CD4-positive, alpha-beta T cell treated with Interleukin-15 for 1 hour (primary cell): ENCODE data around the gene AMPD3.

Experiments
- DNase-seq: peaks from one replicate; pipeline ENCODE4 v3.0.0-alpha.2; 2020

AMPD3 gene

DNA sequence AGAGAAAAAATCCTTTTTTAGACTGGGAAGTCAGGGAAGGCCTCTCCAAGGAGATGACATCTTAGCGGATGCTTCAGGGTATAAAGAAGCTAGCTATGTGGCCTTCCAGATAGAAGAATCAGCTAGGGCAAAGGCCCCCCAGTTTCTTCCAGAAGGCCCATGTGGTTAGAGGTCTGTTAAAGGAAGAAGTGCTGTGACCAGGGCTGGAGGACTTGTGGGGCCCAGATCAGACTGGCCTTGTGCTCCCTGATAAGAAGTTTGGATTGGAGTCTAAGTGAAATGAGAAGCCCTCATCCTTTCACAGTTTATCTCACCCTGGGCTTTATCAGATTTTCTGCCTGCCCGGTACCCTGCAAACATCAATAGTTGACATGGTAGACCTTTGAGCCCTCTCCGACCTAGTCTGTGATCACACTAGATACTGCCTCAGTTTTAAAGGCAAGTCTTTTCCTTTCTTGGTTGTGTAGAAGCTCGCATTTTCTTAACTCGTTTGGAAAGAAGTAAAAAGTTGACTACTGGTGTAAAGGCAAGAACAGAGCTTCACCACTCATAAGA, 7.8 kb downstream of the AMPD3 start:
- no peak for DNase-seq

DNA sequence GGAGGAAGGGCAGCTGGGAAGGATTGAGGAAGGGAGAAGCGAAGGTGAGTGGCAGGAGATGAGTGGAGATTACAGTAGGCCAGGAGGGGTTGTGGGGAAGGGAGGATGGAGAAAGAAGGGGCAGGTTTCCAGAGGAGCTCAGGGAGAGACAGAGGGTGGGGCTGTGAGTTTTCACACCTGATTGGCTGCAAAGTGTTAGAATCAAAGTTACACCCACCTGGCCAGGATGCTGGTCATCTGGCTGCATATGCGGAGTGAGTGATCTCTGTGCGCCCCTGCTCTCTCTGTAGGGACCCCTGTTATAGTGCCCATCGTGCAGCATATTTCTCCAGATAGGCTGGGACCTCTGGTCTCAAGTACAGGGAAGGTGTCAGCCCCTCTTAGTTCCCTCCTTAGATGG, 18.3 kb downstream of the AMPD3 start:
- DNase-seq: no peak

DNA sequence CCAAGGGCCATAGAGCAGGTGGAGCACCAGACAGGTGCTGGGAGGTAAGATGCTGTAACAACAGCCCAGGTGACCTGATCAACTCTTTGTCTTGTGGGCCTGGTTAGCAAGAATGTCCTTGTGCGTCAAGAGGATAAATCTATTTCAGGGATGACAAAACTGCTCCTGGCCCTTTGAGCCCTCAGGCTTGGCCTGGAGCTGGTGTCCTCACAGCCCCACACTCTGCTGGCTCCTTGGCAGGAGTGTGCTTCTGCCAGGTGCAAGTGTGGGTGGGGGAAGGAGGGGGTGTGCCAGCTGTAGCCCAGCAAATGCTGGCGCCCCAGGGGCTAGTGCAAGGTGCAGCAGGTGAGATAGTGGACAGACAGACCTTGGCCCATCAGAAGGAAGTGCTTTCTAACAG, 19.5 kb downstream of the AMPD3 start:
- DNase-seq: no peak

GRCh38 chr11:10476342-10476741, 21.3 kb downstream of the AMPD3 start:
- DNase-seq: no peak

DNA sequence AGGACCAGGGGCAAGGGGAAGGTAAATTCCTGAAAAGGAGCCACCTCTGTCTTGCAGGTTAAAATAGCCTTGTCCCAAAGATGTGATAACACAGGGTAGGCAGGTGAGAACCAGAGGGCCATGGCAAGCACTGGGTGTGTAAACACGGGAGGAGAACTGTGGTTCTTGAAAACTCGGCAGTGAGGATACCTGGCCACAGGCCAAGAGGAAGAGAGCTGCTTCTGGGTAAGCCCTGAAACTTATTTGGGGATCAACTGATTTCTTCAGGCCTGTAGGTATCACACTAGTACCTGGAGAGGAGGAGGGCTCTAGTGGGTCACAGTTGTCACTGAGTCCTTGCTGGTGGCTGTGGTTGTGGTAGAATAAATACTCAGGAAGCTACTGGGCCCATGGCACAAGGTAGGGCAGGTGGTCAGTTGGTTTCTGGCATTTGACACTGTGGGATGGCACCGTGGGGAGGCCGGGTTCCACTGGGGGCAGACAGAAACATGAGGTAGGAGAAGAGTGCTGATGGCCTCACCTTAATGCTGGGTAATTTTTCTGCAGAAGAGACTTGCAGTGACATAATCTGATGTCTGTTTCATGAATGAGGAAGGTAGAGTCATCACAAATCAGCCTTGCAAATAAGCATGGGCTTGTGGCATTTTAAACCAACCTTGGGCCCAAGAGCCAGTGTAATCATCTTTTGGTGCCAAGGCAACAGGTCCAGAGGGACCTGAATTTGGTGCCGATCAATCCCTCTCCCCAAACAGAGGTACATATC, 22.0 kb downstream of the AMPD3 start:
- DNase-seq: no peak

- DNase-seq: no peak
Measured at GRCh38 chr11:10477690-10478046, 22.6 kb downstream of the AMPD3 start.

DNA sequence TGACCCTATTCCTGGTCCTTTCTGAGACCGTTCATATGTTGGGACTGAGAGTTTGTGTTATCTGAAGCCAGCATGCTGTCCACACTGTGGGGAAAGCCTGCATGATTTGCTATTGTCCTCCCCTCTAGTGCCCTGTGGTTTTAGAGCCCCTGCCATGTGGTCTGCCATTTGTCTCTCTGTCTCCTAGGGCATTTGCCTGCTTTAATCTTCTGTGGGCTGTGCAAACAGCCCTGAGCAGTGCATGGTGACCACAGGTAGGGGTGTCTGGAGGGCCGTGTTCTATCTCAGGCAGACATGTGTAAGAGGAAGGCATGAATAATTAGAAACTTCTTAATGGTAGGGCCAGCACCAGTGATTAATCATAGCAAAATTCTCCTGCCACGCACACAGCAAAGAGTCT, 23.0 kb downstream of the AMPD3 start:
- DNase-seq: no peak

DNA sequence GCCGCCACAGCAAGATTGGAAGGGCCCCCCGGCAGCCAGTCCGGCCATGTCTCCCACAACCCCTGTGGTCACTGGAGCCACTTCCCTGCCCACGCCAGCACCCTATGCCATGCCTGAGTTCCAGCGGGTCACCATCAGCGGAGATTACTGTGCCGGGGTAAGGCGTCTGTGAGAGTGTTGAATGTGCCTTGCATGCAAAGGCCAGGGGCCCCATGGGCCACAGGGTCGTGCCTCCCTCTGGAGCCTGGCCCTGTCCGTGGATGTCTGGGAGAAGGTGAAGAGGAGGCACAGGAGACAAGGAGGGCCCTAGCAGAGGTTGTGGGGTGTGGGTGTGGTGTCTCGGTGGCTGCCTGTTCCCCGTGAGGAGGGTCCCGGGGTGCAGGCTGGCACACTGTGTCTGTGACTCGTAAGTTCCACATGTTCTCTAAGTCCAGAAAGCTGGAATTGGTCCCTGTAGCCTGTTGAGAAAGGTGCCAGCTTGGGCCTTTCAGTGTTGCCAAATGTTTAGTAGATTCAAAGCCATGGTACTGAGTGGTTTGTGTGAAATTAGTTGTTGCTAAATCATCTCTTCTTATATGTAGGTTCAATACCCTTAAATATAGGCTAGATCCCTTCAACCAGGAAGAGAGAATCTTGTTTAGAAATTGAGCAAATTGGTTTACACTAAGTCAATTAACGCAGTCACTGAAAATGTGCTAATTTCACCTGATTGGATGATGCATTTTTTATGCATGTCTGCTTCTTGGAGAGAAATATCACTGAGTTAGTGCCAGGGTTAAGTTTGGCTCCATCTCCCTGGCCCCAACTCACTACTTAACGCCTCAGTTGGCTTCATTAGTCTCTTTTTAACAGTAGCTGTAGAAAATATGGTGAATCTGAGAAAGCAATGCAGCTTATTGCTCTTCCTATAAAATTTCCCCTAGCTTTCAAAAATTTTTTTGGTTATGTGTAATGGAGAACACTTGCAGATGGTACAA, 23.8 kb downstream of the AMPD3 start:
- DNase-seq: no peak

DNA sequence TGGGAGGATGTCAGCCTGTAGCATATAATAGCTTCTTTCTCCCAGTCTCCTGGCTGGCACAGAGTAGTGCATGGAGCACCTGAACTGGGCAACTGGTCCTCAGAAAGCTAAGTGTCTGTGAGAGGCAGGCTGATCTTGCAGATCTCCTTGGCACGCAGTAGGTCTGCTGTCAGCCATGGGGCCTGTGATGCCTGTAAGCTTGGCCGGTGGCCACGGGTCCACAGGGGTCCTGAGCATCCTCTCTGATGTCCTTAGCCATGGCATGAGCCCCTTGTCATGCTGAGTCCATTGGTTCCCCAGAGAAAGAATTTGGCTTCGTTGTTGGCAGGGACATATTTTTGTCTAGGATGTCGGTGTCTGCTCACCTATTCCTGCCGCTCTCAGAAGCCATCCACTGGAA, 25.0 kb downstream of the AMPD3 start:
- DNase-seq: no peak

GRCh38 chr11:10480760-10481159, 25.7 kb downstream of the AMPD3 start:
- DNase-seq: no peak

DNA sequence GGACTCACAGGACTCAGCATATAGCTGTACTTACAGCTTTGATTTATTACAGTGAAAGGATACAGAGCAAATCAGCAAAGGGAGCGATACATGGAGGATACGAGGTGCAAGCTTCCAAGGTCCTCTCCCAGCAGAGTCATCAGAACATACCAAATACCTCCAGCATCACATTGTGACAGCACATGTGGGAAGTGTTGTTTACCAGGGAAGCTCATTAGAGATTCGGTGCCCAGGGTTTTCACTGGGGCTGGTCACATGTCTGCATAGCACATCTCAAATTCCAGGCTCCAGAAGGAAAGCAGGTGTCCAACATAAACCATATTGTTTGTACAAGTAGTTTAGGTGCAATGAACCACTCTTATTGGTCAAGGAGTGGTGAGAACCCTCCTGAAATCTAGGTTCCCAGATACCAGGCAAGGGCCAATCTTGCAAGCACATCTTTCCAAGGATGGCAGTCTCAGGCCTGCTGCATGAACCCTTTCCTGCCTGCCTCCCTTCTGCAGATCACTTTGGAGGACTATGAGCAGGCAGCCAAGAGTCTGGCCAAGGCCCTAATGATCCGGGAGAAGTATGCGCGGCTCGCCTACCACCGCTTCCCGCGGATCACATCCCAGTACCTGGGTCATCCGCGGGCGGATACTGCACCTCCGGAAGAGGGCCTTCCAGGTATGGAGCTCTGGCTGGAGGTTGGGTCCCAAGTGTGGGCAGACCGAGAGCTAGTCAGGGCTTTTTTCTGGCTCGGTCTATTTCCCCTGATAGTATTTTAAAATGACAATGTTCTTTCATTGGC, 26.7 kb downstream of the AMPD3 start:
- no peak for DNase-seq

- no peak for DNase-seq
Measured at GRCh38 chr11:10483174-10483573, 28.1 kb downstream of the AMPD3 start.

DNA sequence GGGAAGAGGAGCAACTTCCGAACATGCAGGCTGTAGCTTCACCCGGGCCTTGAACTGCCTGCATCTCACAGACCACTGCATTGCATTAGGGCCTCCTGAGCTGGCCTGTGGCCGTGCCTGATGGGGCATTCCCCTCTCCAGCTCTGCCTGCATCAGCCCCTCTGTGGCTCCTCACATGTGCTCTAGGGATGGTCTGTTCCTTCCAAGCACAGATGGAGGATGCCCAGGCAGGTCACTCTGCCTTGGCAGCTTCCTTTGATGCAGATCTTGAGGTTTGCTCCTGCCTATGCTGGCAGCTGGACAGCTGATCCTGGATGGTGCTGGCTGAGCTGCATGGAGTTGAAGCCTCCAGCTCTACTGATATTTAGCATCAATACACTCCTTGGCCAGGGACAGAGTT, 28.5 kb downstream of the AMPD3 start:
- DNase-seq: no peak

- no peak for DNase-seq
Measured at GRCh38 chr11:10484461-10485180, 29.6 kb downstream of the AMPD3 start.

DNA sequence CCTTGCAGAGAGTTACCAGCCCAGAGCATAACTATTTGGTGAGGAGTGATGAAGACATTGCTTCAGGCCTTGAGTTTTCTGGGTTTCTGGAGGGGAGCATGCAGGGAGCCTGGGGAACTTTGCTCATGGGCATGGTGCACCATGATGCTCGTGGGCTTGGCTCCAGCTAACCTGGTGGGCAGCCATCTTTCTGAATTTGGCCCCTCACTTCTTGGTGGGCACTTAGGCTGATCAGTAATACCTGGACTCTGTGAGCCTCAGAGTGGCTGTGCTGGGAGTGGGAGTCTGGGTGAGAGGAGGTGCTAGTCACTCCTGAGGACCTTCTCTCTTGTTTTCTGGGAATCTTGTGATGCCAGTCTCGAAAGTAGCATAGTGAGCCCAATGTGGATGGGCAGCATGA, 30.6 kb downstream of the AMPD3 start:
- no peak for DNase-seq

DNA sequence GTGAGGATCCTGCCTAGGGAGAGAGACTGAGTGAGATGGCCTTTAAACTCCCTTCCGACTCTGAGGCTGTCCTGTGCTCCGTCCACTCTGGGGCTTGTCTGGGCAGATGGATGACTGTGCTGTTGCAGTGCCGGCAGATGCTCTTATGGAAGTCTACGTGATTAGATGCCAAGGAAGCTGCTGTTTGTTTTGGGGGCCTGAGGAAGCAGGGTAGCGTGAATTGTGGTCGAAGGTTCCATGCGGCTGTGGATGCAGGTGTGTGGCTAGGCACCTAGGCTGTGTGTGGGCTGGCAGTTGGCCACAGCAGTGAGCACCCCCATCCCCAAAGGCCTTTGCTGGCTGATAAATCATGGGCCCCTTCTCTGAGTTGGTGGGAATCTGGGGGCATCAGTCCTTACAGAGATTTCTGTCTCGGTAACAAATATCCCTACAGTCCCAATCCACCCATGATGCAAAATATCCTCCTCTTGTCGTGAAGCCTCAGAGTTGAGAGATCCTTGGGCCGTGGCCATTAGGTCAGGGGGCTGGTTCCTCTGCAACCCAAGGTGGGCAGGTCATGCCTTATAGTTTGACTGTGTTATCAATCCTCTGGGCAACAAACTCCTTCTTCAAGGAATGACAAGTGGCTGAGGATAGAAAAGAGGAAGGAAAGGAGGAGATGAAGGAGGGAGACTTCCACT, 31.2 kb downstream of the AMPD3 start:
- no peak for DNase-seq

DNA sequence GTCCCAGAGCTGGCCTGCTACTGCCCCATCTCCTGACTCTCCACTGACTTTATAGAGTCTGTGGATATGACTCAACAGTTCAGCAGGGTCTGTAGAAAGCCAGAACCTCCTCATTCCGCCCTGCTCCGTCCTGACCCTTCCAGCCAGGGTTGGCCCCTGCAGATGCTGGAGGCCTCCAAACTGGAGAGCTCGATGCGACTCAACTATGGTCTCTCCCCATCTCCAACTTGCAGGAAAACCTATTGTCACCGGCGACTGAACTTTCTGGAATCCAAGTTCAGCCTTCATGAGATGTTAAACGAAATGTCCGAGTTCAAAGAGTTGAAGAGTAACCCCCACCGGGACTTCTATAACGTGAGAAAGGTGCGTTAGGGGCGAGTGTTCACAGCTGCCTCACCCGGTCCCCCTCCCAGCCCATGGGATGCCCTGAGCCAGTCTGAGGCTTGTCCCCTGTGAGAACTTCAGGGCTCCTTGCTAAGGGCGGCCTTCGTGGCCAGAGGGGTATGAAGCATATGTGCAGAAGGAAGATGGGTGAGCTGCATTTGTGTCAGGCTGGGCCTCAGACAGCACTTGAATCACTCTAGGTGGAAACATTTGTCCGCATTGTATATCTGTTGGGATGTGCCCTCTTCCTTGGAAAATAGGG, 32.1 kb downstream of the AMPD3 start:
- DNase-seq: no peak

DNA sequence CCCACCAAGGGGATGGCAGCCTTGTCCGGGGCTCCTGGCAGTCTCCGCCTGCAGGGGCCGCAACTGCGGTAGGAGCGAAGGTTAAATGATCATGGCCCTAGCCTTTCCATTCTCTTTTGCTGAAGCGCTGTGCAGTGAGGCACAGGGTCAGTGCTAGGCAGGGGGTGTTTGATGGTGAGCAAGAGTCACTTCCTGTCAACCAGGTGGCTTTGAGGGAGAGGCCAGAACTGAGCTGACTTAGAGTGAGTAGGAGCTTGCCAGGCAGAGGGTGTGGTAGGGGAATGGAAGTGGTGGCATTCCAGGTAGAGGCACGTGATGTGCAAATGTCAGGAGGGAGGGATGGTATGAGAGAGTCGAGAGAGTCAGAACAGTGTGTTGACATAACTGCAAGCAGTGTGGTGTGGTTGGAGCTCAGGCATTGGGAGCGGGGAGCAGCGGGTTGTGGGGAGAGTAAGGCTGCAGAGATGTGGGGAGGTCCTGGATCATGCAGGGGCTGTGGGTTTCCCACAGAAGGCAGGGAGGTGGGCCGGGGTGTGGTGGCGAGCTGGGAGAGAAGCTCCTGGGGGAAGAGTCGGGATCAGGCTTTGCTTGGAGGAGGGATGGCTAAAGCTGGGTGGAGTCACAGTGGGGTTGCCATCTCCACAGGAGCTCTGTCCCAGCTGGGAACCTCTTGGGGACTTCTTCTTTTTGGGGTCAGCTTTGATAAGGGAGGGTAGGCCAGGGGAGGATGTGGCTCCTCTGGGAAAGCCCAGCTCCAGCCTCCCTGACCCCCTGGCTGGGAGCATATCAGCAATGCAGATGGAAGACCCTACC, 33.3 kb downstream of the AMPD3 start:
- DNase-seq: no peak

GRCh38 chr11:10488934-10489691, 34.0 kb downstream of the AMPD3 start:
- peak; percentile 70 for DNase-seq

DNA sequence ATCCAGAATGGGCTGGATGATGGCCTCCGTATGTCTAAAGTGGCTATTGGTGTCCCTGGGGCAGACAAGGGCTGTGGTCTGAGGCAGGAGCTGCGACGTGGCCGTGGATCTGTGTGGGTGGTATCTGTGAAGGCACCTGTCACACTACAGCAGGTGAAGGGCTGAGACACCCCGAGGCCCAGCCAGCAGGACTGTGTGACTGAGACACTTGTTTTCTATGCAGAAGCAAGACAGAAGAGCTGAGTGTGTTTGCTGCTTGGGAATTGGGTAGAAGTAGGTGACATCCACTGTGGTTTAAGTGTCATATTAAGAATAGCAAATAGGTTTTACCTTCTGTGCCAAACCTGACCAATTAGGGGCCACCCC, 35.0 kb downstream of the AMPD3 start:
- no peak for DNase-seq
